Dermis microvascular lymphatic vessel endothelial cell (primary cell): ENCODE results near the gene BCKDHA. TPM values are rescaled to one million over a fixed set of nuclear protein-coding genes. Genes with fewer than 3 reads are reported as not detected.
"Not testable (repeated sequence)": the region's sequence is repeated elsewhere in the genome, so short reads cannot be mapped to it uniquely, and the experiment has no call there.

ENCODE experiments used
- DNase-seq, 2 donors: peaks; one replicate each; pipeline versions ENCODE4 v3.0.0 to v3.0.0-alpha.2; 2010; ENCODE audit warnings: low read depth in 2 of 2
- total RNA-seq: library from RNA; depleted of rRNA; stranded (reverse); fragments of >200 nt; gene quantifications from 2 replicates; pipeline ENCODE4 v1.2.1, GENCODE V29; 2014

Gene BCKDHA
- total RNA-seq, 1 donor from 2014 or later, result 35.8 TPM

- DNase-seq, result no peak
Measured at GRCh38 chr19:41366089-41366488, 31.5 kb upstream of the BCKDHA start.

GRCh38 chr19:41367848-41368301 lies 29.7 kb upstream of the BCKDHA start:
- peak in 1 of 2 donors; percentile 70 for DNase-seq

GRCh38 chr19:41369769-41370168 lies 27.8 kb upstream of the BCKDHA start:
- no peak for DNase-seq

GRCh38 chr19:41371119-41371518 lies 26.5 kb upstream of the BCKDHA start:
- DNase-seq, result not testable (repeated sequence)

- no peak for DNase-seq
Measured at GRCh38 chr19:41371541-41371940, 26.1 kb upstream of the BCKDHA start.

GRCh38 chr19:41372501-41372900 lies 25.1 kb upstream of the BCKDHA start:
- DNase-seq, result no peak

- peak in 1 of 2 donors; percentile 66 for DNase-seq
Measured at GRCh38 chr19:41373993-41374392, 23.6 kb upstream of the BCKDHA start.

- peak in 1 of 2 donors; percentile 18 for DNase-seq
Measured at GRCh38 chr19:41376241-41376997, 21.2 kb upstream of the BCKDHA start, which contains the start of gene TMEM91. Gene TMEM91, plus strand, starts transcription at chr19:41376533. Its CDS starts 1,777 bp downstream, at chr19:41378310.

GRCh38 chr19:41376998-41377365 lies 20.6 kb upstream of the BCKDHA start:
- no peak for DNase-seq

- no peak for DNase-seq
Measured at GRCh38 chr19:41377977-41378709, 19.5 kb upstream of the BCKDHA start.

- DNase-seq, result not testable (repeated sequence)
Measured at GRCh38 chr19:41381536-41381935, 16.1 kb upstream of the BCKDHA start.

- no peak for DNase-seq
Measured at GRCh38 chr19:41384351-41384750, 13.3 kb upstream of the BCKDHA start.

GRCh38 chr19:41386442-41386841 lies 11.2 kb upstream of the BCKDHA start:
- DNase-seq, result no peak

GRCh38 chr19:41391618-41392017 lies 6.0 kb upstream of the BCKDHA start:
- DNase-seq, result no peak

- no peak for DNase-seq
Measured at GRCh38 chr19:41392775-41393174, 4.8 kb upstream of the BCKDHA start.

GRCh38 chr19:41395355-41395754 lies 2.3 kb upstream of the BCKDHA start:
- no peak for DNase-seq

GRCh38 chr19:41398050-41398418 lies 416 bp downstream of the BCKDHA start:
- DNase-seq, result no peak

- no peak for DNase-seq
Measured at GRCh38 chr19:41398598-41398997, 980 bp downstream of the BCKDHA start.

- no peak for DNase-seq
Measured at GRCh38 chr19:41399091-41399490, 1.5 kb downstream of the BCKDHA start.

GRCh38 chr19:41399525-41399924 lies 1.9 kb downstream of the BCKDHA start:
- DNase-seq, result no peak

GRCh38 chr19:41401483-41401882 lies 3.9 kb downstream of the BCKDHA start:
- DNase-seq, result peak in 1 of 2 donors; percentile 84

GRCh38 chr19:41402010-41402409 lies 4.4 kb downstream of the BCKDHA start:
- DNase-seq, result no peak
